GM10847 (cell line): ENCODE results near the gene MGAT1.

Experiments used
- POLR2A ChIP-seq: IDR thresholded peaks from 2 replicates; pipeline ENCODE4 v1.6.1; 2011; ENCODE audit not compliant: insufficient read length; ENCODE audit errors: extremely low read depth

Gene MGAT1

GRCh38 chr5:180799902-180800801 lies 2.5 kb downstream of the MGAT1 start:
- TF ChIP-seq POLR2A, result no peak

DNA sequence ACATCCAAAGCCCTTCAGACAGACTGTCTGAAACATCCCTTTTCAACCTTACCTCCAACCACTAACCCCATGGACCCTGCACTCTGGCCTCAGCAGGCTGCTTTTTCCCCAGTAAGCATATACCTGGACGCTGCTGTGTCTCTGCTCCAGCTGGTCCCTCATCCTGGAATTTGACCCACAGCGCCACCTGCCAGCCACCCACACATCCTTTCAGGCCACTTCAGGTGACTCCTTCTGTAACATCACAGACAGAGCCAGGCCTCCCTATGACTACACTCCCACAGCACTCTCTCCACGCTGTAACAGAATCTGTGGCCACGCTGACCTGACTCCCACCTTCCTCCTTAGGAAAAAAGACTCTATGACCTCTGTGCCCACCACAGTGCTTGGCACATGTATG lies 3.4 kb downstream of the MGAT1 start:
- TF ChIP-seq POLR2A, result no peak

DNA sequence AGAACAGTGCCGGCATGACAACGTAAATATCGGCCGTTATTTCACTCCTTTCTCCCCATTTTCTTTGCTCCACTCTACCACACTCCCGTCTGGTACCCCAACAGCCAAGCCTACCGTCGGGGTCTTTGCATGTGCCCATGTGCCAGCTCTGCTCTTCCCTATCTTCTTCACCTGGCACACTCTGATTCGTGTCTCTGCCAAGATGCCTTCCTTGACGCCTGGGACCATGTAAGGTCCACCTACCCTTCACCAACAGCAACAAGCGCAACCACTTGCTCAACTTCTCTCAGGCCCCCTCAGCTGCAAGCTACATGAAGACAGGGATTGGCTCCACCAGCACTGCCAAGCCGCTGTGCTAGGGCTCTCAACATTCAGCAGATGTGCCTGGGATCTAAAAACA lies 4.4 kb downstream of the MGAT1 start:
- TF ChIP-seq POLR2A, result no peak

DNA sequence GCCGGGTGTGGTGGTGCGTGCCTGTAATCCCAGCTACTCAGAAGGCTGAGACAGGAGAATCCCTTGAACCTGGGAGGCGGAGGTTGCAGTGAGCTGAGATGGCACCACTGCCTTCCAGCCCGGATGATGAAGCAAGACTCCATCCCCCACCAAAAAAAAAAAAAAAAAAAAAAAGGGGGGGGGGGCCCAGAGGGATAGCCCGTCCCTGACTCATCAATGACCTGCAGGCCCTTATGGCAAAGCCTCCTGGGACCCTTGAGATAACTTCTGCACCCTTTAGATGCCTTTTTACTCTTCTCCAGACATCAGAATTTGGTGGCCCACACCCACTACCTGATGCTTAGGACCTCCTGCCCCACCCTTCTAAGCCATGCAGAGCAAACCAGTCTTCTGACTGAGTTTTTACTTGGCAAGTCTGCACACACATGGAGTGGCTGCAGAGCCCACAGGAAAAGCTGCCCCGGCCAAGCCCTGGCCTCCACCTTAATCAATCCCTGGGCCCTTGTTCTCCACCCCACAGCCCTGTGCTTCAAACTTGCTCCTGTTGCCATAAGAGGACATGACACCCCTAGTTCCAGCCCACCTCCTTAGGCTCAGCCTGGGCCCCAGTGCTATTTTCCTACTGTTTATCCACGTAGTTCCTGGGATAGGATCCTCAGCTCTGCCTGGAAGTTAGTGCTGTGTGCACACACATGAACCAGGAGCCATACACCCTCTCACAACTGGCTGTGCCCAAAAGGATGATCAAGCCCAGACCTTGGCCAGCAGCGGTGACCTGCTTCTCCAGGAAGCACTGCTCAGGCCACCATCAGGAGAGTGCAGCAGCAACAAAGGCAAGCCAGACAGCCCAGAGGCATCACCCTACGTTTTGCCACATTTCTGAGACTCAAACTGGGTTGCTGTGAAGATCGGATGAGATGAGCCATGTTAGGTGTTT lies 5.1 kb downstream of the MGAT1 start:
- no peak for TF ChIP-seq POLR2A

DNA sequence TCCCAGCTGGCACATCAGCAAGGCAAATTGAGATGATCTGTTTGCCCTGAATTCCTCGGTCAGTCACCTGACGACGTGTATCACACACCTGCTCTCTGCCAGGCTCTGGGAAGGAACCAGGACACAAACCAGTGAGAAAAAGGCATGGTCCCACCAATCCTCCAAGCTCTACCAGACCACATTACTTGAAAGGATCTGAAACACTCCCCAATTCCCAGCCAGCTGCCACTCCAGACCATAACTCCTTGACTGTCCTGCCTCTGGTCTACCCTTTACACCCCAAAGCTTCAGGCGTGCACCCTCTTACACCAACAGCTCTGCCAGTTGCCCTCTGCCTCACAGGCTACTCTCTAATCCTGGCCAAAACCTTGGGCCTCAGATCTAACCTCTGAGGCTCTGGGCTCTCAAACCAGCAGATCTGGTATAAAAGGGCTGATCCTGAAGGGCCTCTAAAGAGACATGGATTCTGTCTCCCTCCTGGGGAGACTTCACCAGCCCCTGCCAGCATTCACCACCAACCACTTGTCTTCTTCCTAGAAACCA lies 6.8 kb downstream of the MGAT1 start:
- no peak for TF ChIP-seq POLR2A

- no peak for TF ChIP-seq POLR2A
Observed at GRCh38 chr5:180792965-180793287, 9.7 kb downstream of the MGAT1 start.

DNA sequence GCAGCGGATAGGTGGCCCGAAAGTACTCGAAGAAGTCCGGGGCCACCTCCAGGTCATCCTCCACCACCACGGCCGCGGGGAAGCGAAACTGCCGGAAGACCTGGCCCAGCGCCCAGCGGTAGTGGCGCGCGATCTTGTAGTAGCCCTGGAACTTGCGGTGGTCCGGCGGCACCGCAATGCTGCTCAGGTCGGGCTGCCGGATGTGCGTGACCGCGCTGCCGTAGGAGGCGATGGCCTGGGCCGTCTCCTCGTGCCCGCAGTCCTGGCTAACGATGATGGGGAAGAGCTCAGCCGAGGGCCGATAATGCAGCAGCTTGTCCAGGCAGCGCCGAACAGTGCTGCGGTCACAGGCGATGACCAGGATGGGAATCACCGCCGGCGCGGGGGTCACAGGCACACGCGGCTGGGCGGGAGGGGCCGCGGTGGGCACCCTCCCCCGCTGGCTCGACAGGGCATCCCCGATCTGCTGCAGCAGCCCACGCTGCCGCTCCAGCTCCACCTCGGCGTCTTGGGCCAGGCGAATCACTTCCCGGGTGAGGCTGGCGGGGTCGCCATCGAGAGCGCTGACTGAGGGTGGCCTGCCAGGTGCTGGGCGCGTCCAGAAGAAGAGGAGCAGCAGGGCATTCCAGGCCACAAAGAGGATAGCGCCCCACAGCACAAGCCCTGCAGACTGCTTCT lies 10.2 kb downstream of the MGAT1 start:
- no peak for TF ChIP-seq POLR2A

GRCh38 chr5:180791611-180792213 lies 10.9 kb downstream of the MGAT1 start:
- no peak for TF ChIP-seq POLR2A

GRCh38 chr5:180790524-180790923 lies 12.1 kb downstream of the MGAT1 start:
- no peak for TF ChIP-seq POLR2A

DNA sequence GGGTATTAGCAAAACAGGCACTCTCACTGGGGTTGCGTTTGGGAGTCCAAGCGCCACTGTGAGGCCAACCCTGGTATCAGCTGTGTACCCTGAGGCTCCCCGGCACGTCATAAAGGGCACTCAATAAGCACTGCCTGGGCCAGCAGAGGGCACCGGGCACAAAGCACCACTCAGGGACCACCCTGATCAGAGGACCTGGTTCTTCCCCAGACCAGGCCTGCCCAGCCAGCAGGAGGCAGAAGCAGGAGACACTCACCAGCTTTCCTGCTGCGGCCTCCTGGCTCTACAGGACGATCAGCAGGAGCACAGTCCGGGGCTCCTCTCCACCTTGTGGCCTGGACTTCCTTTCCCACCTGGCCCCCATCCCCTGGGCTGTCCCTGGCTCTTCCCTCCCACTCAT lies 12.6 kb downstream of the MGAT1 start:
- no peak for TF ChIP-seq POLR2A

- TF ChIP-seq POLR2A, result no peak
Observed at GRCh38 chr5:180787711-180788431, 14.7 kb downstream of the MGAT1 start.

DNA sequence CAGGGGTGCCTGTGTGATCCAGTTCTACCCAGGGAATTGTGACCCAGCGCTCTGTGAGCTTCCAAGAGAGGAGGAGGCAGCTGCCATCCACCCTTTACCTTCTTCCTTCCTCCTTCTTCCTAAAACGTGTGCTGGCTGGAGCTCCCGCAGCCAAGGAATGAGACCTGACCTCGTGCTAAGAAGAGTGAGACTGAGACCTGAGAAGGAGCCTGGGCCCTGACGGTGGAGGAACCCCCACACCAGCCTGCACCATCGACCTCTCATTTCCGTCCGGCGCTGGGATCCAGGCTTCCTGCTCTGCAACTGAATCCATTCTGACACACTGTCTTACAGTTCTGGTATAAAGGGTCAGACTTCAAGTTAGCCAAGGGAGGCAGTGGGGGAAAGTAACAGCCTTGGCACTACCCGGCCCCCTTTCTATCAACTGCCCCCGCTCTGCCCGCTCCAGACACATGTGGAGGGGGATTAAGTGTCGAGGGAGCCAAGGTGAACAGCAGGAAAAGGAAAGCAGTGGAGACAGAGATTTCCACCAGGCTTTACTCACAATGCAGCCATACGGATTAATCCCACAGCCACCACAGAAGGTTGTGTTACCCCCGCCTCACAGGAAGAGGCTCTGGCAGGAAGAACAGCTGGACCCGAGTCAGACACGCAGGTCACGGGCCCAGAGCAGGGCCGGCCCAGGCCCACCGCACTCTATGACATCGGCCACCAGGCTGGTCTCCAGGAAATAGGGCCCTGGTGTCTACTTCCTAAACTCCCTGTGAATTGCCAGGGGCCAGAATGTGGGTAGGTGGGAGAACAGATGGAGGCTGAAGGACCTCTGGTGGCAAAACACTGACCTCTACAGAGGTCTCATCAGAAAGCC lies 15.8 kb downstream of the MGAT1 start:
- TF ChIP-seq POLR2A, result no peak

DNA sequence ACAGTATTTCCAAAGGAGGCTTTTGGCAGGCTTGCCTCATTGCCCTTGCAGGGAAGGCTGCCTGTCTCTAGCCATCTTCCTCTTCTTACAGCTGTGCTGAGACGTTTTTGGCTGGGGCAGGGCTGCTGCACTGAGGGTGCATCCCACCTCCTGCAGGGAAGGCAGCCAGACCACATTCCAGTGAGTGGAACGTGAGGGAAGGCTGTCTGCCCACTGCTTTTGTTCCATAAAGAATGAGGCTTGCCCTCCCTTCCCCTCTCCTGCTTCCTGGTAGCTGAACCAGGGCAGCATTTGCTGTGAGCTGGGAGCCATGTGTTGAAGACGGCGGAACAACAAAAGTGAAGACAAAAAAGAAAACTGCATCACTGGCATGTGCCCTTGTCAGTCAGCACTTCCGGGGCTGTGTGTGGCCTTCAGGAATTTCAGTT lies 16.8 kb downstream of the MGAT1 start:
- TF ChIP-seq POLR2A, result no peak
